ENCODE measurements around the gene NAA15. TPM values are rescaled to one million over a fixed set of nuclear protein-coding genes. Genes with fewer than 3 reads are reported as not detected.

NAA15 gene
- total and polyA plus RNA-seq, 2 experiments from 2014 or later: 29.2 to 32.8 TPM

DNA sequence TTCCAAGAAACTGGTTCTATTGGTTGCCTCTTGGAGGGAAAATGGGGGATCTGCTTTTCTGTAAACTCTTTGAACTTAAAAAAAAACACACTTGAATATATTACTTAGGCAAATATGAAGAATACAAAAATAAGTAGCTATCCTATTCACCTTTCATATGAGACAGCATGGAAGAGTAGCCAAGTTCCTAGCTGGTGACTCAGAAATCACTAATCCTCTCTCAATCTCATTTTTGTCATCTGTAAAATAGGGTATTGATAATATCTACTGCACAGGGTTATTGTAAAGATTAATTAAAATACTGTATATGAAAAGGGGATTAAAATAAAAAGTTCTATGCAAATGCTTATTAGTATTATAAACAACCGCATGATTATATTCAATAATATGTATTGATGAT is 34.0 kb upstream of the NAA15 start:
- Histone ChIP-seq H3K9me3 (ENCODE audit: low read depth) (no peaks in the 10 kb centered on the region), H3F3A (ENCODE audit: insufficient read depth) (peaks cover 24% of the 10 kb centered on the region), H4K20me1 (ENCODE audit: insufficient read depth) (no peaks in the 10 kb centered on the region), H2AFZ (no peak overlapping the region), H3K36me3 (ENCODE audit: low read depth) (no peaks in the 10 kb centered on the region), H3K9ac (no peak overlapping the region), H3K4me3 (peak overlapping the region; percentile 73), H3K4me1 (ENCODE audit: insufficient read depth) (peaks cover 20% of the 10 kb centered on the region), H3K79me2 (ENCODE audit: insufficient read depth) (no peaks in the 10 kb centered on the region), H3K4me2 (ENCODE audit: unreplicated experiment) (peak overlapping the region; percentile 88), H3K27ac (no peak overlapping the region; the same call in 1 of the 2 replicates), H3K9me2 (ENCODE audit: insufficient read depth) (no peaks in the 10 kb centered on the region), H3K27me3 (replicated peaks; ENCODE audit: insufficient read depth) (no peaks in the 10 kb centered on the region)
- DNase-seq: peak; percentile 37
- WGBS, 2 experiments (ENCODE audit: low coverage in 1 of 2, low lambda C conversion rate in 2 of 2, missing lambda C conversion rate in 2 of 2): 96 to 97% methylated on average over 1 of the region's 1 CpG
- in situ Hi-C loops (cut with MboI): no loop called here
- no peak for TF ChIP-seq EZH2 (IDR thresholded peaks at IDR 0.05; ENCODE audit: insufficient read depth, poor library complexity, severe bottlenecking)
- no peak for TF ChIP-seq EZH2phosphoT487 (IDR thresholded peaks at IDR 0.05; ENCODE audit: insufficient read depth, low read depth)

DNA sequence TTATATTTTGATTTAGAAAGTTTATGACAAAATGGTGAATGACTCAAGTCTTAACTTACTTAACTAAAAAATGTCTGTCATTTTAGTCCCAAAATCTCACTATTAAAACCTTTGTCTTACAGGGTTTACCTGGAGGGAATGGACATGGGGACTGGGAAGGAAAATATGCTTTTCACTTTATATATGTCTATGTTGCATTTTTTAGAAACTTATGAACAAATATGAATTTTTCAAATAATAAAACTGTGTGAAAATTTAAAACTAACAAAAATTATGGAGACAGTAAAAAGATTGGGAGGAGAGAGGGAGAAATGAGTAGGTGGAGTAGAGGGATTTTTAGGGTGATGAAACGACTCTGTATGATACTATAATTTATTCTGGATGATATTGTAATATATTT is 27.5 kb upstream of the NAA15 start:
- Histone ChIP-seq H3K4me2 (ENCODE audit: unreplicated experiment) (no peak overlapping the region), H3K27ac (no peak overlapping the region), H3K4me1 (ENCODE audit: insufficient read depth) (no peaks in the 10 kb centered on the region), H3K36me3 (ENCODE audit: low read depth) (no peaks in the 10 kb centered on the region), H2AFZ (no peak overlapping the region), H3K4me3 (no peak overlapping the region), H3K9me2 (ENCODE audit: insufficient read depth) (no peaks in the 10 kb centered on the region), H3K9ac (no peak overlapping the region), H3F3A (ENCODE audit: insufficient read depth) (no peaks in the 10 kb centered on the region), H4K20me1 (ENCODE audit: insufficient read depth) (no peaks in the 10 kb centered on the region), H3K79me2 (ENCODE audit: insufficient read depth) (no peaks in the 10 kb centered on the region), H3K27me3 (replicated peaks; ENCODE audit: insufficient read depth) (no peaks in the 10 kb centered on the region), H3K9me3 (ENCODE audit: low read depth) (no peaks in the 10 kb centered on the region)
- TF ChIP-seq EZH2phosphoT487 (IDR thresholded peaks at IDR 0.05; ENCODE audit: insufficient read depth, low read depth): no peak
- TF ChIP-seq EZH2 (IDR thresholded peaks at IDR 0.05; ENCODE audit: insufficient read depth, poor library complexity, severe bottlenecking): no peak
- no peak for DNase-seq
- 49 to 63% methylated on average over 1 of the region's 1 CpG for WGBS, 2 experiments (ENCODE audit: low coverage in 1 of 2, low lambda C conversion rate in 2 of 2, missing lambda C conversion rate in 2 of 2)
- in situ Hi-C loops (cut with MboI): no loop called here

- H2AFZ ChIP-seq: no peak overlapping the region
- WGBS, 2 experiments (ENCODE audit: low coverage in 1 of 2, low lambda C conversion rate in 2 of 2, missing lambda C conversion rate in 2 of 2): 90 to 94% methylated on average over 1 of the region's 1 CpG
- no peak overlapping the region for H3K4me3 ChIP-seq
- no peaks in the 10 kb centered on the region for H3K36me3 ChIP-seq (ENCODE audit: low read depth)
- TF ChIP-seq EZH2phosphoT487 (IDR thresholded peaks at IDR 0.05; ENCODE audit: insufficient read depth, low read depth): no peak
- TF ChIP-seq EZH2 (IDR thresholded peaks at IDR 0.05; ENCODE audit: insufficient read depth, poor library complexity, severe bottlenecking): no peak
- H3K27me3 ChIP-seq (replicated peaks; ENCODE audit: insufficient read depth): no peaks in the 10 kb centered on the region
- no peak overlapping the region for H3K9ac ChIP-seq
- H3K79me2 ChIP-seq (ENCODE audit: insufficient read depth): no peaks in the 10 kb centered on the region
- no peaks in the 10 kb centered on the region for H3K9me2 ChIP-seq (ENCODE audit: insufficient read depth)
- H3K4me1 ChIP-seq (ENCODE audit: insufficient read depth): no peaks in the 10 kb centered on the region
- in situ Hi-C loops (cut with MboI): no loop called here
- no peak overlapping the region for H3K4me2 ChIP-seq (ENCODE audit: unreplicated experiment)
- no peak for DNase-seq
- no peak overlapping the region for H3K27ac ChIP-seq
- no peaks in the 10 kb centered on the region for H3K9me3 ChIP-seq (ENCODE audit: low read depth)
- no peaks in the 10 kb centered on the region for H4K20me1 ChIP-seq (ENCODE audit: insufficient read depth)
- no peaks in the 10 kb centered on the region for H3F3A ChIP-seq (ENCODE audit: insufficient read depth)
Measured at GRCh38 chr4:139274790-139275189, 26.5 kb upstream of the NAA15 start.

GRCh38 chr4:139275281-139275735 is 26.0 kb upstream of the NAA15 start:
- H3K27me3 ChIP-seq (replicated peaks; ENCODE audit: insufficient read depth): no peaks in the 10 kb centered on the region
- H3K9me3 ChIP-seq (ENCODE audit: low read depth): no peaks in the 10 kb centered on the region
- no peaks in the 10 kb centered on the region for H3K36me3 ChIP-seq (ENCODE audit: low read depth)
- H3K4me2 ChIP-seq (ENCODE audit: unreplicated experiment): no peak overlapping the region
- H3K79me2 ChIP-seq (ENCODE audit: insufficient read depth): no peaks in the 10 kb centered on the region
- H3K4me1 ChIP-seq (ENCODE audit: insufficient read depth): no peaks in the 10 kb centered on the region
- no peaks in the 10 kb centered on the region for H4K20me1 ChIP-seq (ENCODE audit: insufficient read depth)
- H2AFZ ChIP-seq: no peak overlapping the region
- 74 to 80% methylated on average over 4 of the region's 4 CpGs for WGBS, 2 experiments (ENCODE audit: low coverage in 1 of 2, low lambda C conversion rate in 2 of 2, missing lambda C conversion rate in 2 of 2)
- TF ChIP-seq EZH2phosphoT487 (IDR thresholded peaks at IDR 0.05; ENCODE audit: insufficient read depth, low read depth) (no peak), EZH2 (IDR thresholded peaks at IDR 0.05; ENCODE audit: insufficient read depth, poor library complexity, severe bottlenecking) (no peak)
- H3F3A ChIP-seq (ENCODE audit: insufficient read depth): no peaks in the 10 kb centered on the region
- H3K27ac ChIP-seq: no peak overlapping the region
- in situ Hi-C loops (cut with MboI): no loop called here
- DNase-seq: no peak
- H3K9me2 ChIP-seq (ENCODE audit: insufficient read depth): no peaks in the 10 kb centered on the region
- no peak overlapping the region for H3K4me3 ChIP-seq
- H3K9ac ChIP-seq: no peak overlapping the region

GRCh38 chr4:139278485-139278884 is 22.8 kb upstream of the NAA15 start:
- H4K20me1 ChIP-seq (ENCODE audit: insufficient read depth): no peaks in the 10 kb centered on the region
- H3K9ac ChIP-seq: no peak overlapping the region
- in situ Hi-C loops (cut with MboI): no loop called here
- H3F3A ChIP-seq (ENCODE audit: insufficient read depth): peaks cover 25% of the 10 kb centered on the region
- WGBS, 2 experiments (ENCODE audit: low coverage in 1 of 2, low lambda C conversion rate in 2 of 2, missing lambda C conversion rate in 2 of 2): 66 to 72% methylated on average over 16 of the region's 16 CpGs
- no peaks in the 10 kb centered on the region for H3K36me3 ChIP-seq (ENCODE audit: low read depth)
- no peaks in the 10 kb centered on the region for H3K9me2 ChIP-seq (ENCODE audit: insufficient read depth)
- no peak overlapping the region for H2AFZ ChIP-seq
- no peak overlapping the region for H3K27ac ChIP-seq
- H3K4me1 ChIP-seq (ENCODE audit: insufficient read depth): peaks cover 25% of the 10 kb centered on the region
- H3K79me2 ChIP-seq (ENCODE audit: insufficient read depth): no peaks in the 10 kb centered on the region
- TF ChIP-seq EZH2 (IDR thresholded peaks at IDR 0.05; ENCODE audit: insufficient read depth, poor library complexity, severe bottlenecking): no peak
- no peak for TF ChIP-seq EZH2phosphoT487 (IDR thresholded peaks at IDR 0.05; ENCODE audit: insufficient read depth, low read depth)
- DNase-seq: no peak
- no peaks in the 10 kb centered on the region for H3K9me3 ChIP-seq (ENCODE audit: low read depth)
- no peak overlapping the region for H3K4me2 ChIP-seq (ENCODE audit: unreplicated experiment)
- no peak overlapping the region for H3K4me3 ChIP-seq
- no peaks in the 10 kb centered on the region for H3K27me3 ChIP-seq (replicated peaks; ENCODE audit: insufficient read depth)
